Measurements from ENCODE around the gene TRIP4.

- no peak for TF ChIP-seq CTCF (conservative IDR thresholded peaks at IDR 0.05 in 1 of 2, IDR thresholded peaks at IDR 0.05 in 1 of 2; ENCODE audit: extremely low read depth in 1 of 2, insufficient read depth in 1 of 2, low read depth in 1 of 2, low read length in 2 of 2)
- TF ChIP-seq EZH2 (IDR thresholded peaks at IDR 0.05; ENCODE audit: borderline replicate concordance, low read length), result no peak
These were observed 114.9 kb downstream of the TRIP4 start for GRCh38 chr15:64502551-64502950.
